Stimulated activated CD8-positive, alpha-beta memory T cell treated with anti-CD3 and anti-CD28 coated beads, Interleukin-7, amount 100 ng/mL, for 4 hours (primary cell): ENCODE measurements around the gene IL1B.
"Not testable (repeated sequence)": the region's sequence is repeated elsewhere in the genome, so short reads cannot be mapped to it uniquely, and the experiment has no call there.

Source experiments
- DNase-seq, 2 donors: peaks; one replicate each; pipeline ENCODE4 v3.0.0-alpha.2; 2020; ENCODE audit warnings: low read depth in 2 of 2

Gene IL1B

DNA sequence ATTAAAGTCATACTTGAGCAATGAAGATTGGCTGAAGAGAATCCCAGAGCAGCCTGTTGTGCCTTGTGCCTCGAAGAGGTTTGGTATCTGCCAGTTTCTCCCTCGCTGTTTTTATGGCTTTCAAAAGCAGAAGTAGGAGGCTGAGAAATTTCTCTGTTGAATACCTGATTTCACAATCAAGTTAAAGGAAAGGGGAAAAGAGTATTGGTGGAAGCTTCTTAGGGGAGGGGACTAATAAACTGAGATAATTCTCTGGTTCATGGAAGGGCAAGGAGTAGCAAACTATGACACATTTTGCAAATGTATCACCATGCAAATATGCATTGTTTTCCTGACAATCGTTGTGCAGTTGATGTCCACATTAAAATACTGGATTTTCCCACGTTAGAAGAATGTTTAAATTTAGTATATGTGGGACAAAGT is at the start of gene IL1B:
IL1B (minus strand) TSS at position 85 of the 423 bp plus-strand sequence. CDS start 550 bp downstream, outside the sequence.
- DNase-seq, result no peak

DNA sequence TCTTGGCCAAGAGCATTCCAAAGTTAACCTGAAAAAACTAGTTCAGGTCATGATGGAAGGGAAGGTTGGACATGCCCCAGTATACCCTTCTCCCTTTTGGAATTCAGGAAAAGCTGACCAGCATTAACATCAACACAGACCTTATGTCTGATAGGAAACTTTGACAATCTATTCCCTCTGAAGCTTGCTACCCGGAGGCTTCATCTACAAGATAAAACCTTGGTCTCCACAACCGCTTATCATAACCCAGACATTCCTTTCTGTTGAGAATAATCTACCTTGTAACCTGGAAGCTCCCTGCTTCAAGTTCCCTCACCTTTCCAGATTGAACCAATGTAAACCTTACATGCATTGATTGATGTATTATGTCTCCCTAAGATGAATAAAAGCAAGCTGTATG is 49.7 kb upstream of the IL1B start:
- DNase-seq, result no peak

DNA sequence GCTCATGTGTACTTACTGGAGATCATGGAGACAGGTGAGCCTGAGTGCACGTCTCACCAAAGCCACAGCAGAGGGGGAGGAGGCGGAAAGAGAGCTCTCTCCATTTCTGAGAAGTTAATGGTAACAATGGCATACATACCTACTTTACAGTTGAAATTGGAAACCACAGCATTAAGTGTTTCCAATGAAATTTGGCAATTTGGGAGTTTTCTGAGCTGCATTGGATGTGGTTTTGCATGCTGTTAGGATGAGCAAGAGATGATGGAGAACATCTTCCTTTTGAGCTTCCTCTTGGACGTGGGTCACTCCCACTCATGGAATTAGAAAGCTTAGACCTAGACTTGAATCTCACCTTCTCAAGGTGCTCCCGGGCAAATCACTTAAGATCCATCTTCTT is 48.9 kb upstream of the IL1B start:
- DNase-seq, result no peak

DNA sequence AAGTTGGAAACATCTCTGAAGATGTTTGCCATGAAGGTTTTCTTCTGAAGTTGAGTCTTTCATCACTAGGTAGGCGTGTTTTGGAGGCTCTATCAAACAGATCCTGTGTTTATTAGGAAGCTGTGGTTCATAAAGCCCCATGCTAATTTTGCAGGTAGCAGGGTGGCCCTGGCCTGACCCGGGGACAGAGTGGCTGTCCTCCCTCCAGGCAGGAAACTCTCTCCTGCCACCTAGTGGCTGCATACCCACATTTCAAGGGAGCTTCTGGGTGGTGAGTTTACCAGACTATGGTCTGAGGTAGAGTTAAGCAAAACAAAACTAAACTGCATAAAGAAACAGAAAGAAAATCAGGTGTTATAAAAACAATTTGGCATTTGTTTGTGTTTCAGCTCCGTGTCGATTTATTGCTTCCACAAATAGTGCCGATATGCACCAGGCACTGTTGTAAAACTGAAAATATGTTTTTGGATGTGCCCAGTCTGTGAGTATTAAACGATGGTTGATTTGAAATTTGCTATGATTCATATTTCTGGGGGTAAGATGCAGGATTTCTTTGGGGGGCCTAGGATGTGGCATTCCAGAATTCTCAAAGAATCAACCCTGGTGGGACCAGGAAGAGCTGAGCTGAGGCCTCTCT is 48.4 kb upstream of the IL1B start:
- DNase-seq, result peak; percentile 31 to 41

DNA sequence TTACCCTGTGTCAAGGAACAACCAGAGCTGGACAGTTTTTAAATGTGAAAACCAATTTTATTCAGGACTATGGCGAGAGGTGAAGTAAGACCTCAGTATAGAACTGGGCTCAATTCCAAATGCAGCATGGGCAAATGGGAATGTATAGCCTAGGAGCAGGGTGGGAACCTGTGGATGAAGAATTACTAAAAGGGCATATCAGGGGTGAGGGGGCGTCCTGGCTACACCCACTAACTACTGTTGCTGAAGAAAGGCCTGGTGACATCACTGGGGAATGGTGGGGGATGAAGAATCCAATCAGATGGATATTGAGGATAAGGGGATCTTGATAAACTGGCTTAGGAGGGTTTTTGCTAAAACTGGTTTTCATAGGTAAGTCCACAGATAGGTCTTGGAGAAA is 47.1 kb upstream of the IL1B start:
- no peak for DNase-seq

DNA sequence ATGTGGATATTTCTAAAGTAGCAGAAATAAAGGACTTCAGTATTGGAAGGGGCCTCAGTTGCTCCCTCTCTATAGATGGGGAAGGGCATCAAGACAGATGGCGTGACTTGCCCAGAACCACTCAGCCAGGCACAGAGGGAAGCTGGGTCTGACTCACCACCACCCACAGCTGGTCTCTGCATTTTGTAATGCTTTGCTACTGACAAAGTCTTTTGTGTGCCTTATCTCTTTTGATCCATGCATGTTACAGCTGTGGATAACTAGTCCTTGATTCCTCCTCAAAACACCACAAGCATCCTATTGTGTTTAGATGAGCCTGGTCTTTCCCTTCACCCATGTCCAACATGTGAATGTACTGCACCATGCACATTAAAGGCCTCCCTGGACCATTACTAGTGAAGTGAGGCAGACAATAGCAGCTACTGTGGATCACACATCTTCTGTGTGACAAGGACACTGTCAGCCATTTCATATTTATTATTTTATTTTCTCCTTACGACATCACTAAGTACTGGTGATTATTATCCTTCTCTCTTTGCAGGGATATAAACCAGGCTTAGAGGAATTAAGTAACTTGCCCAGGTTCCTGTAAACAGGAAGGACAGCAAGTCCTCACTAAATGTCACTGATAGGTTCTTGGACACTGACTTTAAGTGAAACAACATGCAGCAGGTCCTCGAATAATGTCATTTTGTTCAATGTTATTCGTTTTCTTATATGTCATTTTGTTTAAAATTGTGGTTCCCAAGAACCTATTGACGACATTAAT is 44.8 kb upstream of the IL1B start:
- DNase-seq, result no peak

DNA sequence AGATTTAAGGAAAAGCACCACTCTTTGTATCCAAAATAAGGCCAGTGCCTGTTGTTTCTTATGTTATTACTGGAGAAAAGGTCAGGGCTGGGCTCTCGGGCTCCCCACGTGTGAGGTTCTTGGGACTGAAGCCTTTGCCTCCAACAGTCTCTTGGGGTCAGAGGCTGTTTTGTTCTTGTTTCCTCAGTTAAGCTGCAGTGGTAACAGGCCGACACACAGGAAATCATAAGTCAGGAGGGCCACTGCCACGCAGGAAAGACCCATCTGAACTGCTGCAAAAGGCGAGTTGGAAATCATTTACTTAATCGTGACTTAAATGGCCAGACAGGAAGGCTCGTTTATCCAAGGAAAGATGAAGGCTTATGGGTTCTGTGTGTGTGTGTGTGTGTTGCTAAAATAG is 44.1 kb upstream of the IL1B start:
- DNase-seq, result no peak

DNA sequence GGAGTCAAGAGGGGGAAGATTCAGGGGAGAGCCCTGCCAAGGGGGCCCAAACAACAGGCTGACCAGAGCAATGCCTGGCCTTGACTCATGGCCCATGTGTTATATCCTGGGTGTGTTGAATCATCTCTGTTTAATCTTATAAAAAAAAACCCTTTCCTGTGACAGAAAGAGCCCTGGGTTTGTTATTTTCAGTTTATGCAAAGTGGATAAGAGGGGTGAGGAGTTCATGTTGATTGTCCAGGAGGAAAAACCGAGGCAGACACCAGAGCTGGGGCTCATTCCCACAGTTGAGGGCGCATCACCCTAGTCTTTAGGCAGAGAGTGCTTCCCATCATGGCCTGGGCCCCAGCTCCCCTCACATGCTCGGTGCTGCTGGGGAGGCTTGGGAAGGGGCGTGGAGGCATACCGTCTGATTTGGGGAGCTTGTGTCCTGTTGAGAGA is 43.5 kb upstream of the IL1B start:
- DNase-seq, result no peak

DNA sequence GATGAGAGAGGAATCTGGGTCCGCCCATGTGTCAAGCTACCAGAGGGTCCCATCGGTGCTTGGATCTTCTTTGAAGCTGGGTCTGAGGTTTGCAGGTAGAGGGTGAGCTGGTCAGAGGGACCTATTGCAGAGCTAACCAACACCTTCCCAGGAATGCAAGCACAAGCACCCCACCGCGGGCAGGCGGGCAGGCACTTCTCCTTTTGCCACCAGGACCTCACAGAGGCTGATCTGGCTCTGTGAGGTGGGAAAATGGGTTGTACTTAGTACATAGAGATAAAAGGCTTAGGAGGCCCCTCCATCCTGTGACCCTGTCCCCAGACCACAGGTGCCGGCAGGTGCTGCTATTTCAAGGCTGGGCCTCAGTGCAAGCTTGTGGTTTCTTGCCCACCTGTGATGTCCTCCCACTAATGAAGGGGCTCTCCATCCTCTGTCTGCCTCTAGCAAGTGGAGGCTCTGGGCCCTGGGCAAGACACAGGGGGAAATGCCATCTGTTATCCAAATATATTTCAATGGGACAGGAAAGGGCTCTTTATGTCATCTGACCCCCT is 43.0 kb upstream of the IL1B start:
- no peak for DNase-seq

DNA sequence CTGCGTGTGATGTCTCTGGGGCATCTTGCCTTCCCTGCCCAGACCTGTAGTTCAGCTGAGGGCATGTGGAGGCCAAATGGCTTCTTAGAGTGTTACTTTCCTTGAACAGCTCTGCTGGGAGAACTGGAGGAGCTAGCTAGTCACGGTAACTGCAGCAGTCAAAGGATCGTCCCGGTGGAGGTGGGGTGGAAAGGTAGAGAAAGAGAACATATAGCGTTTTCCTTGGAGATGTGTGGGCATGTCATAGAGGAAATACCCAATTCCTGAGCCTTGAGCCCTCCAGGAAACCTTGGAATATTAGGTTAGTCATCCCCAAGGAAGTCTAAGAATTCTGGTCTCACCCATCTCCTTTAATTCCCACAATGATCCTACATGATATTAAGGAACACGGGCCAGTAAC is 40.8 kb upstream of the IL1B start:
- DNase-seq, result no peak

DNA sequence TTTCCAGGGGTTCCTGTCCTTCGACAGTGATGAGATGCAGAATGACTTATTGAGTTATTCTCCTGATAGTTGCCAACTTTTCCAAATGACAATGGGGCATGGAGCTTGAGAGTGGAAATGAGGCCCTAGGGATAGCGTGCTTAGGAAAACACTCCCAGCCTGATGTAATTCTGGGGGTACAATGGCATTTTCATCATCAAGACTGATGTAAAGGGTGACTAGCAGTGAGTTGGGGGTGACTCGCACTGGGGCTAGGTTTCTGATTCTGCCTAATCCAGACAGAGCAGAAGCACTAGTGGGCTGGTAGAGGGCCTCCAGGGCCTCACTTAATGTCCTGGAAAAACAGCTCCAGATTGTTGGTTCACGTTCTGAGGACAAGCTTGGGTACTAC is 40.4 kb upstream of the IL1B start:
- DNase-seq, result no peak

DNA sequence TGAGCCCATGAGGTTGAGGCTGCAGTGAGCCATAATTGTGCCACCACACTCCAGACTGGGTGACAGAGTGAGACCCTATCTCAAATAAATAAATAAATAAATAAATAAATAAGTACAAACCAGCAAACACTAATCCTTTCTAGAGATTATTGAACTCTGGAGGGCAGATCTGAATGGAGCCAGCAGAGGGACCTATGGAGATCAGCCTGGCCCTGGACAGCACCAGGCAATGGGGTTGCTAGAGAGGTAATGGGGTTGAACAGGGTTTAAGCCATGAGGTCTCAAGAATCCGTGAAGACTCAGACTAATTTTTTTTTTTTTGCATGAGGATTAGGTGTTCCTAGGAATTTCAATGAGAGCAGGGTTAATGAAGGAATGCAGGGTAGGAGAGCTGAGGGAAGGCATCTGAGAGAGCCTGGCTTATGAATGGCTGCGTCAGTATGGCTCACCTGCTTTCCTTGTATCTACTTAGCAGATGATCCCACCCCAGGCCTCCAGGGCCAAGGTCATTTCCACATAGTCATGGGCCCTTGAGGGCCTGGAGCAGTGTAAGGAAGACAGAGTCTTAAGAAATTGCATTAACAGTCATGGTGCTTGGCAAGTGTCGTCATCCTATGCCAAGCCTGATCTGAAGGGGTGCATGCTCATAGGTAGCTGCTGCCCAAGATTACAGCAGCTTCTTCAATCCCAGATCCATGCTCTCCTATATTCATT is 39.8 kb upstream of the IL1B start:
- no peak for DNase-seq

DNA sequence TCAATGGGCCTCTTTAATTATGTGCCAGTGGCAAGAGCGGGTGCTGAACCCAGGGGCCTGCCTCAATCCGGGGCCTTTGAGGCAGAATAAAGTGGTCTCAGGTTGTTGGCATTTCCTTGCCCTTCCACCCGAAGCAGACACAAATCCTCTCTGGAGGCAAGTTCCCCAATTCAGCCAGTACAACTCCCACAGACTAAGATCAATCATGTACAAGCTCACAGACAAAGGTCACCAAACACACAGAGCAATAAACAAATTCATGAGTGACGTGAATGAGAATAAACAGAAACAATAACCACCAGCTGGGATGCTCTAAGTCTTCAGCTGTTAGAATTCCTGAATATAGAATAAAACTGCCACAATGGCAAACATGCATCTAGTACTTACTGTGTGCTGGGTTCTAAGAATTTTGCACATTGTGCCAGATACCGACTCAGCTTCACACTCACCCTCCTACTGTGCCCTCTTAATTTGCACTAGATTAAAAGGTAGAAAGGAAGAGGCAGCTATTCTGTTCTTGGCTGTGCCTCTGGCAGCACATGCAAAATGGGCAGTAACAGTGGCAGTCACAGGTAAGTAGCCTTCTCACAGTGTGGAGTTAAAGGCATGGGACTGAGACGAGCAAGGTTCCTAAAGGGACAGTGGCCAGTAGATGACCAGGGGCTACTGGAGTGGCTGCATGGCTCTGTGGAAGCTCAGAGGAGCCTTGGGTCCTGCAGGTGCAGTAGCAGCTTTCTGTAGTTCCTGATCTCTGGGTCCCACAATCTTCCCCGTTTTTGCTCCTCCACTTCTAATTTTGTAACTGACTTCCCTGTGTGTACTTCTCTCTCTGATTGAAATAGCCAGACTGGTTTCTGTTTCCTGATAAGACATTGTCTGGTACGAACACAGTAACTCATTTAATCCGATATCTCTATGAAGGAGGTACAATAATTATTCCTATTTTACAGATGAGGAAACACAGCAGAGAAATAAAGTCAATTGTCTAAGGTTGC is 34.6 kb upstream of the IL1B start:
- no peak for DNase-seq

DNA sequence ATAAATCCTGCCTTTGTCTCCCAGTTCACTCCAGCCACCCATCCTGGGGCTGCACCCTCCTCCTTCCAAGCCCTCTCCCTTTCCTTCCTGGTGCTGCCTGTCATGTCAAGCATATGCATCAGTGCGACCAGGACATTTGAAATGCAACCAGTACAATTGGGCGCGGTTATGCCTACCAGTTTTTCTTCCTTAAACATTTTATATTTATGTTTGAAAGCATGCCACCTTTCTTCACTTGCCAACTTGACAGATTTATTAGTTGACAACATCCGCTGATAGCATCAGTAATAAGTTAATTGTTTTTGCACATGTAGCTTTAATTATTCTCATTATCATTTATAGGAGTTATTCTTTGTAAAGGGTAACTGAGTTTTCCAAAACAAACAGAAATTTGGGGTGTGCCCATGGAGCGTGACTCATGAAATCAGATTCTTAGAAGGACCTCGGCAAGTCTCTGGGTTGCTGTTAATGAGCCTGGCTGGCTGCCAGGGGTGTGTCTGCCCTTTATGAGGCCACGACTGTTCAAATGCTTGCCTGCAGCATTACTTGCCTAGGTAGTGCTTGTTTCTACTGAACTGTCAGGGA is 32.8 kb upstream of the IL1B start:
- DNase-seq, result no peak

DNA sequence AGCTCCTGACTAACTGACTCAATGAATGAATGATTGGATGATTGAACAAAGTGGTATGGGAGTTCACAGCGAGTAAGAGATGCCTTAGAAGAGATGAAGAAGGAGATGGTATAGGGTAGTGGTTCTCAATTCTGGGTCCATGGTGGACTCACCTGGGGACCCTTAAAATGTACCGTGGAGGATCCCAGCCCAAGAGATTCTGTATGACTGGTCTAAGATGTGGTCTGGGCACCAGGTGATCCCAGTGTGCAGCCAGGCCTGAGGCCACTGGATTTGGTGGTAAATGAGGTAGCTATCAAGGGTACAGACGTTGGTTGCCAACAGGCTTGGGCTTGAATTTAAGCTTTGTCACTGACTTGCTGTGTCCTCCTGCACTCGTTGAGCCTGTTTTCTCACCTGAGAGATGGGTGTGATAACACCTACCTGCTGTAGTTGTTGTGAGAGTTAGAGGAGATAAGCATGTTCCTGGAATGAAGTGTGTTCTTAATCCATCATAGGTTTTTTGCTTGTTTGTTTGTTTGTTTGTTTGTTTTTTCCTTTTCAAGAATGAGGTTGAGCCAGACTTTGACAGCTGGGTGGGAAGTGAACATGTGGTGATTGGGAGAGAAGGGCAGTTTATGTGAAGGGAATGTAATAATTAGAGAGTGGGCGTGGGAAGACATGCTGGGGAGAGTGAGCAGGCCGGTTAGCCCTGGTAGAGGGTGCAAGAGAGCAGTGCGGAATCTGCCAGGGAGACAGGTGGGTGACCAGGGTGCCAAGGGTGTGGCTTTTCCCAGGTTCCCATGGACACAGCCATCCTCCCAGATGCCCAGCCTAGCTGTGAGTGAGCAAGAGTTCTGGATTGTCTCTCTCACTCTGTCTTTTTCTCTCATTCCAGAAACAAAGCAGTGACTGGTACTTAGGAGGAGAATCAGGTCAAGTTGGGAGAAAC is 31.4 kb upstream of the IL1B start:
- DNase-seq, result no peak

DNA sequence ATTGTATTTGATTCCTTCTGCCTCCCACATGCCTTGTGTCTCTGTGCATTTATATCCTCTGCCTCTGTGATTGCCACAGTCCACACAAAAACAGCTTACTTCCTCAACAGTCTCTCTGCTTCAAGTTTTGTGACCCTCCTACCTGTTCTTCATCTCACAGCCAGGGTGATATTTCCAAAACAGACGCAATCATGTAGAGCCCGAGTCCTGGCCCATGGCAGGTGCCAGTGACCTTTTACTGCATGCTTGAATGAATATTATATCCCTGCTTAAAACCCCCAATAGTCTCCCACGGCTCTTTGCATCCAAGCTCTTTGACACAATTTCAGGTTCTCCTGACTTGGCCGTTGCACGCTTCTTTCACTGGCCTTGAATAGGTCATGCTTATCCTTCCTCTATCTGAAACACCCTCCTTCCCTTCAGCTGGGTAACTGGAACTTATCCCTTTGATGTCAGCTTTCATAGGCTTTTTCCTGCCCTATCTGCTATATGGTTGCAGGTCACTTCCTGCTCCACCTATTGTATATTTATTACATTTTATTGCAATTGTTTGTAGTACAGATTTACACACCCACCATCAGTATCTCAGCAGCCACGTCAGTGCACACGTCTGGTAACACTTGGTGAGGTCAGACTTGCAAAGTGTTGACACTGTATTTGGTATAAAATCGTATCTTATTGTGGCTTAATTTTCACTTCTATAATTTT is 29.7 kb upstream of the IL1B start:
- no peak for DNase-seq

DNA sequence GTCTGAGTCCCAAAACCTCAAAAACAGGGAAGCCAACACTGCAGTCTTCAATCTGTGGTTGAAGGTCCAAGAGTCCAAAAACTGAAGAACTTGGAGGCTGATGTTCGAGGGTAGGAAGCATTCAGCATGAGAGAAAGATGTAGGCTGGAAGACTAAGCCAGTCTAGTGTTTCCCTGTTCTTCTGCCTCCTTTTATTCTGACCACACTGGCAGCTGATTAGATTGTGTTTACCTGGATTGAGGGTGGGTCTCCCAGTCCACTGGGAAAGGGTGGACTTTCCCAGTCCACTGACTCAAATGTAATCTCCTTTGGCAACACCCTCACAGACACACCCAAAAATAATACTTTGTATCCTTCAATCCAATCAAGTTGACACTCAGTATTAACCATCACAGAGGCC is 27.5 kb upstream of the IL1B start:
- DNase-seq, result no peak

DNA sequence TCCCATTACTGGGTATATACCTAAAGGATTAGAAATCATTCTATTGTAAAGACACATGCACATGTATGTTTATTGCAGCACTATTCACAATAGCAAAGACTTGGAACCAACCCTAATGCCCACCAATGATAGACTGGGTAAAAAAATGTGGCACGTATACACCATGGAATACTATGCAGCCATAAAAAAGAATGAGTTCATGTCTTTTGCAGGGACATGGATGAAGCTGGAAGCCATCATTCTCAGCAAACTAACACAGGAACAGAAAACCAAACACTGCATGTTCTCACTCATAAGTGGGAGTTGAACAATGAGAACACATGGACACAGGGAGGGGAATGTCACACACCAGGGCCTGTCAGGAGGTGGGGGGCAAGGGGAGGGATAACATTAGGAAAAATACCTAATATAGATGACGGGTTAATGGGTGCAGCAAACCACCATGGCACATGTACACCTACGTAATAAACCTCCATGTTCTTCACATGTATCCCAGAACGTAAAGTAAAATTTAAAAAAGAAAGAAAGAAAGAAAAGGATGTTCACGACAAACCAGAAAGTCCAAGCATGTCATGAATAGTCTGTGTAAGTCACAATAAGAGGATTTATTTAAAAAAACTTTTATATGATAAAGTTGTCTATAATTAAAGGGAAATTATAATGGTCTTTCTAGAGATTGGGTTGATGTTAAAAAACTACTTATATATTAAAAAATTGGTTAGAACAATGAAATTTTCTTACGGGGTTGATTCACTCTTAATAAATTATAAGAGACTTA is 23.0 kb upstream of the IL1B start:
- DNase-seq, result not testable (repeated sequence)
